ENCODE results near the gene TSPAN5.

GRCh38 chr4:98508829-98509598 is 149.4 kb downstream of the TSPAN5 start:
- TF ChIP-seq ZBTB48 (tag by site-specific recombination; IDR thresholded peaks at IDR 0.05): no peak
- no peak for TF ChIP-seq CTCF (tag by site-specific recombination; IDR thresholded peaks at IDR 0.05)
- no peak for TF ChIP-seq ZNF24 (tag by site-specific recombination; IDR thresholded peaks at IDR 0.05)
- no peak for TF ChIP-seq ZNF704 (tag by site-specific recombination; IDR thresholded peaks at IDR 0.05)
- no peak for TF ChIP-seq ZBTB21 (tag by site-specific recombination; IDR thresholded peaks at IDR 0.05)
- no peak for TF ChIP-seq ZNF324 (tag by site-specific recombination; IDR thresholded peaks at IDR 0.05)
- TF ChIP-seq ZNF341 (tag by site-specific recombination; IDR thresholded peaks at IDR 0.05; ENCODE audit: low read depth): no peak
- TF ChIP-seq, protein P1, sequence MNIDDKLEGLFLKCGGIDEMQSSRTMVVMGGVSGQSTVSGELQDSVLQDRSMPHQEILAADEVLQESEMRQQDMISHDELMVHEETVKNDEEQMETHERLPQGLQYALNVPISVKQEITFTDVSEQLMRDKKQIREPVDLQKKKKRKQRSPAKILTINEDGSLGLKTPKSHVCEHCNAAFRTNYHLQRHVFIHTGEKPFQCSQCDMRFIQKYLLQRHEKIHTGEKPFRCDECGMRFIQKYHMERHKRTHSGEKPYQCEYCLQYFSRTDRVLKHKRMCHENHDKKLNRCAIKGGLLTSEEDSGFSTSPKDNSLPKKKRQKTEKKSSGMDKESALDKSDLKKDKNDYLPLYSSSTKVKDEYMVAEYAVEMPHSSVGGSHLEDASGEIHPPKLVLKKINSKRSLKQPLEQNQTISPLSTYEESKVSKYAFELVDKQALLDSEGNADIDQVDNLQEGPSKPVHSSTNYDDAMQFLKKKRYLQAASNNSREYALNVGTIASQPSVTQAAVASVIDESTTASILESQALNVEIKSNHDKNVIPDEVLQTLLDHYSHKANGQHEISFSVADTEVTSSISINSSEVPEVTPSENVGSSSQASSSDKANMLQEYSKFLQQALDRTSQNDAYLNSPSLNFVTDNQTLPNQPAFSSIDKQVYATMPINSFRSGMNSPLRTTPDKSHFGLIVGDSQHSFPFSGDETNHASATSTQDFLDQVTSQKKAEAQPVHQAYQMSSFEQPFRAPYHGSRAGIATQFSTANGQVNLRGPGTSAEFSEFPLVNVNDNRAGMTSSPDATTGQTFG (tag by site-specific recombination; IDR thresholded peaks at IDR 0.05; ENCODE audit: borderline replicate concordance): no peak
- TF ChIP-seq ZNF274 (IDR thresholded peaks at IDR 0.05; ENCODE audit: low read length): no peak
- TF ChIP-seq ZNF274 (tag by site-specific recombination; IDR thresholded peaks at IDR 0.05; ENCODE audit: borderline replicate concordance): no peak
- TF ChIP-seq SP3 (tag by site-specific recombination; IDR thresholded peaks at IDR 0.05): no peak
- no peak for TF ChIP-seq ZNF302 (tag by site-specific recombination; IDR thresholded peaks at IDR 0.05; ENCODE audit: low read depth)
- no peak for TF ChIP-seq PATZ1 (tag by site-specific recombination; IDR thresholded peaks at IDR 0.05)
- no peak for TF ChIP-seq MYNN (tag by site-specific recombination; IDR thresholded peaks at IDR 0.05; ENCODE audit: borderline replicate concordance)

Data from HEK293 (cell line).